Progenitor cell of endocrine pancreas (in vitro differentiated cells): Measurements from ENCODE around the gene SERPINB6. TPM values are rescaled to one million over a fixed set of nuclear protein-coding genes. Genes with fewer than 3 reads are reported as not detected.
"Not testable (repeated sequence)": the region's sequence is repeated elsewhere in the genome, so short reads cannot be mapped to it uniquely, and the experiment has no call there.

ENCODE experiments used
- DNase-seq: peaks from one replicate; pipeline ENCODE4 v3.0.0; 2021; ENCODE audit warnings: low spot score; ENCODE audit not compliant: unreplicated experiment
- H3K27ac Mint-ChIP-seq: 2 replicates; pipeline ENCODE4 v1.8.0; 2021; ENCODE audit warnings: mild to moderate bottlenecking, moderate library complexity, mixed read lengths
- H3K27me3 Mint-ChIP-seq: 2 replicates; pipeline ENCODE4 v1.8.0; 2021; ENCODE audit warnings: mixed read lengths
- H3K36me3 Mint-ChIP-seq: 2 replicates; pipeline ENCODE4 v1.8.0; 2022; ENCODE audit warnings: mixed read lengths; ENCODE audit not compliant: insufficient read depth
- H3K4me1 Mint-ChIP-seq: 2 replicates; pipeline ENCODE4 v1.8.0; 2021; ENCODE audit warnings: low read depth, mixed read lengths
- H3K4me3 Mint-ChIP-seq: 2 replicates; pipeline ENCODE4 v1.8.0; 2021; ENCODE audit warnings: low read depth, mild to moderate bottlenecking, moderate library complexity, mixed read lengths
- H3K9me3 Mint-ChIP-seq: 2 replicates; pipeline ENCODE4 v1.8.0; 2021; ENCODE audit warnings: low read depth, mixed read lengths
- CTCF ChIP-seq: fragments of 200-600 bp; sonication (generic); IDR thresholded peaks from one replicate; pipeline ENCODE4 v1.5.0; 2021; ENCODE audit warnings: antibody characterized with exemption, mild to moderate bottlenecking; ENCODE audit not compliant: unreplicated experiment
- total RNA-seq: library from RNA; stranded (reverse); gene quantifications from 2 replicates; pipeline ENCODE4 v1.2.1, GENCODE V29; 2021

Gene SERPINB6
- total RNA-seq, 1 donor from 2014 or later: 226 TPM

- no peak overlapping the region for H3K4me3 Mint-ChIP-seq
- DNase-seq: no peak
- no peaks in the 10 kb centered on the region for H3K27me3 Mint-ChIP-seq
- TF ChIP-seq CTCF: no peak
- peaks cover 14% of the 10 kb centered on the region for H3K4me1 Mint-ChIP-seq
- no peaks in the 10 kb centered on the region for H3K36me3 Mint-ChIP-seq
- H3K27ac Mint-ChIP-seq: no peak overlapping the region
- peaks cover 10% of the 10 kb centered on the region for H3K9me3 Mint-ChIP-seq
Measured at GRCh38 chr6:2935566-2936291, 35.6 kb downstream of the SERPINB6 start.

GRCh38 chr6:2934057-2934456 lies 37.3 kb downstream of the SERPINB6 start:
- no peak for TF ChIP-seq CTCF
- peaks cover 14% of the 10 kb centered on the region for H3K4me1 Mint-ChIP-seq

GRCh38 chr6:2932911-2933310 lies 38.5 kb downstream of the SERPINB6 start:
- H3K4me3 Mint-ChIP-seq, DNase-seq, H3K27ac Mint-ChIP-seq, H3K9me3 Mint-ChIP-seq, H3K27me3 Mint-ChIP-seq, H3K36me3 Mint-ChIP-seq: not testable (repeated sequence)
- peaks cover 14% of the 10 kb centered on the region for H3K4me1 Mint-ChIP-seq

More at GRCh38 chr6:2934057-2934456, 37.3 kb downstream of the SERPINB6 start:
- no peak overlapping the region for H3K27ac Mint-ChIP-seq
- H3K27me3 Mint-ChIP-seq: no peaks in the 10 kb centered on the region
- H3K9me3 Mint-ChIP-seq: peaks cover 10% of the 10 kb centered on the region
- DNase-seq: no peak
- H3K36me3 Mint-ChIP-seq: peaks cover 3% of the 10 kb centered on the region
- H3K4me3 Mint-ChIP-seq: no peak overlapping the region

- Mint-ChIP-seq H3K27me3 (no peaks in the 10 kb centered on the region), H3K4me1 (peaks cover 14% of the 10 kb centered on the region), H3K9me3 (peaks cover 10% of the 10 kb centered on the region), H3K36me3 (peaks cover 3% of the 10 kb centered on the region), H3K27ac (peak overlapping the region; percentile 75), H3K4me3 (peak overlapping the region; percentile 41)
- DNase-seq: peak; percentile 78
- peak; percentile 98 for TF ChIP-seq CTCF
Measured at GRCh38 chr6:2931970-2932748, 39.2 kb downstream of the SERPINB6 start.

- no peak for DNase-seq
- H3K36me3 Mint-ChIP-seq: peaks cover 3% of the 10 kb centered on the region
- no peak overlapping the region for H3K4me3 Mint-ChIP-seq
- no peak overlapping the region for H3K27ac Mint-ChIP-seq
- H3K4me1 Mint-ChIP-seq: peaks cover 20% of the 10 kb centered on the region
- no peak for TF ChIP-seq CTCF
- no peaks in the 10 kb centered on the region for H3K9me3 Mint-ChIP-seq
- no peaks in the 10 kb centered on the region for H3K27me3 Mint-ChIP-seq
Measured at GRCh38 chr6:2931055-2931454, 40.3 kb downstream of the SERPINB6 start.

- H3K4me1 Mint-ChIP-seq: peaks cover 30% of the 10 kb centered on the region
- H3K4me3 Mint-ChIP-seq, H3K9me3 Mint-ChIP-seq, H3K36me3 Mint-ChIP-seq, H3K27me3 Mint-ChIP-seq, DNase-seq, H3K27ac Mint-ChIP-seq: not testable (repeated sequence)
Measured at GRCh38 chr6:2927931-2928330, 43.4 kb downstream of the SERPINB6 start.

GRCh38 chr6:2925842-2926747 lies 45.3 kb downstream of the SERPINB6 start:
- H3K27ac Mint-ChIP-seq: peak overlapping the region; percentile 19
- H3K4me3 Mint-ChIP-seq: peak overlapping the region; percentile 13
- peaks cover 26% of the 10 kb centered on the region for H3K4me1 Mint-ChIP-seq

More at GRCh38 chr6:2925842-2926747, 45.3 kb downstream of the SERPINB6 start:
- DNase-seq, H3K36me3 Mint-ChIP-seq, H3K9me3 Mint-ChIP-seq, H3K27me3 Mint-ChIP-seq: not testable (repeated sequence)
